ENCODE results near the gene R3HDM4. TPM values are rescaled to one million over a fixed set of nuclear protein-coding genes. Genes with fewer than 3 reads are reported as not detected.
A peak's percentile ranks its signal among the peaks of the same experiment; 100 is the strongest.

The R3HDM4 gene
- total RNA-seq, 1 donor from 2014 or later = 57.9 TPM

DNA sequence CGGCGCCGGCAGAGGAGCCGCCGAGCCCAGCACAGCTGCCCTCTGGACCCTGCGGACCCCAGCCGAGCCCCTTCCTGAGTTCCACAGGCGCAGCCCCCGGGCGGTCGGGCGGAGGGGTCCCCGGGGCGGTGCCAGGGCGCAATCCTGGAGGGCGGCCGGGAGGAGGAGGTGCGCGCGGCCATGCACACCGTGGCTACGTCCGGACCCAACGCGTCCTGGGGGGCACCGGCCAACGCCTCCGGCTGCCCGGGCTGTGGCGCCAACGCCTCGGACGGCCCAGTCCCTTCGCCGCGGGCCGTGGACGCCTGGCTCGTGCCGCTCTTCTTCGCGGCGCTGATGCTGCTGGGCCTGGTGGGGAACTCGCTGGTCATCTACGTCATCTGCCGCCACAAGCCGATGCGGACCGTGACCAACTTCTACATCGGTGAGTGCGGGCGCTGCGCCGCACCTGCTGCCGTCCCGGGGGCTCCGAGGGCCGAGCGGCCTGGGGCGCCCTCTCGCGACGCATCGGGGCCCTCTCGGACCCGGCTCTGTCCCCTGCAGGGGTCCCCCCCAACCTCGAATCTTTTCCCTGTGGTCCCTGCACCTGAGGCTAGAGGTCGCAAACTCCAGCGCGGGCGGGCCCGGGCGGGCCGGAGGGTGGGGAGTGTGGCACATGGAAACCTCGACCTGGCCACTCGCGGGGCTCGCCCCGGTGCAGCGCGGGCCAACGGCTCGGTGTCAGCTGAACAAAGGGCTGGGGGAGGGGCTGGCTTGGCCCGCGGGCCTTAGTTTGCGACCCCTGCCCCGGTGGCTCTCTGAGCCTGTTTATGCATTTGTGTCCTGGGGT lies 4.5 kb upstream of the R3HDM4 start, which contains the start of gene KISS1R:
Gene KISS1R, plus strand, starts transcription at position 11 of the 829 bp plus-strand sequence. Its CDS starts 170 bp downstream, at position 181.
- TF ChIP-seq, protein P1, sequence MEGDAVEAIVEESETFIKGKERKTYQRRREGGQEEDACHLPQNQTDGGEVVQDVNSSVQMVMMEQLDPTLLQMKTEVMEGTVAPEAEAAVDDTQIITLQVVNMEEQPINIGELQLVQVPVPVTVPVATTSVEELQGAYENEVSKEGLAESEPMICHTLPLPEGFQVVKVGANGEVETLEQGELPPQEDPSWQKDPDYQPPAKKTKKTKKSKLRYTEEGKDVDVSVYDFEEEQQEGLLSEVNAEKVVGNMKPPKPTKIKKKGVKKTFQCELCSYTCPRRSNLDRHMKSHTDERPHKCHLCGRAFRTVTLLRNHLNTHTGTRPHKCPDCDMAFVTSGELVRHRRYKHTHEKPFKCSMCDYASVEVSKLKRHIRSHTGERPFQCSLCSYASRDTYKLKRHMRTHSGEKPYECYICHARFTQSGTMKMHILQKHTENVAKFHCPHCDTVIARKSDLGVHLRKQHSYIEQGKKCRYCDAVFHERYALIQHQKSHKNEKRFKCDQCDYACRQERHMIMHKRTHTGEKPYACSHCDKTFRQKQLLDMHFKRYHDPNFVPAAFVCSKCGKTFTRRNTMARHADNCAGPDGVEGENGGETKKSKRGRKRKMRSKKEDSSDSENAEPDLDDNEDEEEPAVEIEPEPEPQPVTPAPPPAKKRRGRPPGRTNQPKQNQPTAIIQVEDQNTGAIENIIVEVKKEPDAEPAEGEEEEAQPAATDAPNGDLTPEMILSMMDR (IDR thresholded peaks at IDR 0.05; ENCODE audit: insufficient read depth, low read depth, low read length) = peak; percentile 6
- peak; percentile 100 for TF ChIP-seq EZH2 (IDR thresholded peaks at IDR 0.05; ENCODE audit: insufficient read depth, low read length)
- no peaks in the 10 kb centered on the region for H3K9me3 ChIP-seq (ENCODE audit: insufficient read depth, low read depth, low read length)
- Mint-ChIP-seq H3K27me3 (ENCODE audit: low read depth, unreplicated experiment) (peaks cover 12% of the 10 kb centered on the region), H3K4me3 (ENCODE audit: unreplicated experiment) (no peak within 1 kb of the TSS), H3K36me3 (ENCODE audit: low read depth, unreplicated experiment) (no peaks in the 10 kb centered on the region), H3K9me3 (ENCODE audit: unreplicated experiment) (peaks cover 2% of the 10 kb centered on the region), H3K4me1 (ENCODE audit: low read depth, unreplicated experiment) (no peaks in the 10 kb centered on the region), H3K27ac (ENCODE audit: unreplicated experiment) (no peak within 1 kb of the TSS)
- H3K79me2 ChIP-seq (ENCODE audit: insufficient read depth, low read length) = no peaks in the 10 kb centered on the region
- no peak for FAIRE-seq
- no peaks in the 10 kb centered on the region for H4K20me1 ChIP-seq (ENCODE audit: insufficient read depth, low read length)
- H3K4me1 ChIP-seq (ENCODE audit: insufficient read depth, low read length) = peaks cover 10% of the 10 kb centered on the region
- H2AFZ ChIP-seq (ENCODE audit: low read depth, low read length) = peak within 1 kb of the TSS; percentile 10
- no peak within 1 kb of the TSS for H3K27ac ChIP-seq (ENCODE audit: low read depth, low read length)
- no peak within 1 kb of the TSS for H3K9ac ChIP-seq (ENCODE audit: low read length)
- no peak for DNase-seq (ENCODE audit: low read depth)
- peak within 1 kb of the TSS; percentile 50 for H3K4me2 ChIP-seq (ENCODE audit: low read length)
- peaks cover 29% of the 10 kb centered on the region for H3K27me3 ChIP-seq (ENCODE audit: insufficient read depth, low read length)
- H3K4me3 ChIP-seq (ENCODE audit: insufficient read depth, low read depth, low read length) = peak within 1 kb of the TSS; percentile 1
- H3K36me3 ChIP-seq (ENCODE audit: insufficient read depth, low read length) = no peaks in the 10 kb centered on the region

DNA sequence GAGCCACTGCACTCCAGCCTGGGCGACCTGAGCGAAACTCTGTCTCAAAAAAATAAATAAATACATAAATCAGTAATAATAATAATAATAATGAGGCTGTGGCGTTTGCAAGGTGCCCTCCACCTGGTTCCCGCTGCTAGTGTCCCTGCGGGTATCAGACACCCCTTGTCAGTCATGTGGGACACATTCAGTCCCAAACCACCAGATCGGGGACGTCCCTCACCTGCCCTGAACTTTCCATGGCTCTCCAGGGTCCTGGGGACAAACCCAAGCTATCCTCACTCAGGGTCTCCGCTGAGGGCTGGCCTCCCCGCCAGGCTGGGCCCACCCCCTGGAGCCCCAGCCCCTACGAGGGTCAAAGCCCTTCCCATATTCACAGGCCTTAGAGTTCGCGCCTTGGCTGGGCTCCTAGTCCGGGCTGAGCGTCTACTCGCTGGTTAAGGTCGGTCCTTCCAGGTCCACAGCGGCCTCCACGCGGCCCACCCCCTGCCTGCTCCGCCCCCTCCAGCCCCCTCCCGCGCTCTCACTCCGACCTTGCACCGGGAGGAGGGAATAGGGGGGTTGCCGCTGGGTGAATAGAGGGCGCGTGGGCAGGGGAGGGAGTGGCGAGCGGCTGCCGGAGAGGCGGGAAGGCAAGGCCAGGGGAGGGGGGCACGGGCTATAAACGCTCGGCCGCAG lies 3.8 kb upstream of the R3HDM4 start:
- H3K27me3 Mint-ChIP-seq (ENCODE audit: low read depth, unreplicated experiment) = peaks cover 12% of the 10 kb centered on the region

More for the DNA sequence above, 3.8 kb upstream of the R3HDM4 start:
- Histone ChIP-seq H3K4me3 (ENCODE audit: insufficient read depth, low read depth, low read length) (no peak overlapping the region), H2AFZ (ENCODE audit: low read depth, low read length) (no peak overlapping the region), H3K27ac (ENCODE audit: low read depth, low read length) (no peak overlapping the region), H3K9ac (ENCODE audit: low read length) (no peak overlapping the region), H4K20me1 (ENCODE audit: insufficient read depth, low read length) (no peaks in the 10 kb centered on the region), H3K79me2 (ENCODE audit: insufficient read depth, low read length) (no peaks in the 10 kb centered on the region), H3K4me1 (ENCODE audit: insufficient read depth, low read length) (peaks cover 10% of the 10 kb centered on the region), H3K9me3 (ENCODE audit: insufficient read depth, low read depth, low read length) (no peaks in the 10 kb centered on the region), H3K4me2 (ENCODE audit: low read length) (peak overlapping the region; percentile 50), H3K36me3 (ENCODE audit: insufficient read depth, low read length) (no peaks in the 10 kb centered on the region), H3K27me3 (ENCODE audit: insufficient read depth, low read length) (peaks cover 29% of the 10 kb centered on the region)
- H3K36me3 Mint-ChIP-seq (ENCODE audit: low read depth, unreplicated experiment) = no peaks in the 10 kb centered on the region
- peaks cover 2% of the 10 kb centered on the region for H3K9me3 Mint-ChIP-seq (ENCODE audit: unreplicated experiment)
- no peak overlapping the region for H3K27ac Mint-ChIP-seq (ENCODE audit: unreplicated experiment)
- no peaks in the 10 kb centered on the region for H3K4me1 Mint-ChIP-seq (ENCODE audit: low read depth, unreplicated experiment)
- H3K4me3 Mint-ChIP-seq (ENCODE audit: unreplicated experiment) = no peak overlapping the region
- FAIRE-seq = no peak
- TF ChIP-seq, protein P1 (IDR thresholded peaks at IDR 0.05; ENCODE audit: insufficient read depth, low read depth, low read length) = no peak
- DNase-seq (ENCODE audit: low read depth) = no peak
